Measurements from ENCODE around the gene TRAP1. TPM values are rescaled to one million over a fixed set of nuclear protein-coding genes. Genes with fewer than 3 reads are reported as not detected.

TRAP1 gene
- total and polyA plus RNA-seq, 7 donors: 98.1 to 162 (median 122) TPM

DNA sequence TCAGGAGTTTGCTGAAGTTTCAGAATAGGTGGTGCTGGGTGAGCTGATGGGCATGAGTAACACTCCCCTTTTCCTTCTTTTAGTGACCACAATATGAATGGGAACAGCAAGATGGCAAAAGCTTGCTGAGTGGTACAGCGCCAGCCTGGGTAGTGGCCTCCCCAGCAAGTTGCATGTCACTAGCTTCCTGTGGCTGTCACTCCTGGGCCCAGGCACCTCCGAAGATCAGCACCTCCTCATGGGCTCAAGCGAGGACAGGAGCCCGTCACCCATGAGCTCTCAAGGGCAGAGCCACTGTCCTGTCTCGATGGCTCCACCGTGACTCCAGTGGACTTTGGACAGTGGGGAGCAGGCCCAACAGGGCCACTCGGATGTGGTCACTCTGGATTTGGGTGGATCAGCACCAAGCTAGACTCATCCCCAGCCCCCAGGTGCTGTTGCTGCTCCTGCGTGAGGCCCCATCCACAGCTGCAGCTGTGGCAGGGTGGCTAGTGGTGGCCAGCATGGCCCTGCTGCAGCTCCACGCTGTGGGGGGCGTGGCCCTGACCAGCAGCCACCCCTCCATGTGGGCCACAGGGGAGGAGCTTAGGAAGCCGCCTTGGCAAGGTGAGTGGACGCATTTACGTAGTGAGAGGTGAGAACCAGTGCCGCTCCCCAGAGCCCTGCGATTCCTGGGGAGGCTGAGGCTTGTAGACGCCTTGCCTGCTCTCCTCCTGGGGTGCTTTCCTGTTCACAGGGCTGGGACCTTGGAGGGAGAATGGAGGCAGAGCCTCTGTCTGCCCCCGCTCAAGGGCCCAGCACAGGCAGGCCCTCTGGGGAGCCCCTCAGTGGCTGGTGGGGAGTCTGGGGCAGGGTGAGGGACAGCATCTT, 76.5 kb downstream of the TRAP1 start:
- Histone ChIP-seq H3K36me3 (ENCODE audit: insufficient read depth in 1 of 2, low read depth in 1 of 2) (peaks cover 0 to 17% of the 10 kb centered on the region in 2 donors), H3K9me3 (no peaks in the 10 kb centered on the region), H3K27ac (no peak overlapping the region), H3K4me3 (no peak overlapping the region), H3K27me3 (ENCODE audit: insufficient read depth in 3 of 3, low read length in 2 of 3) (no peaks in the 10 kb centered on the region), H3K4me1 (peaks cover 3% of the 10 kb centered on the region)
- intact Hi-C loops (cut with DNase I): no loop called here
- no peak for ATAC-seq
- no peak for DNase-seq
- WGBS, 3 donors: 98 to 99% (median 98%) methylated on average over 17 of the region's 17 CpGs
- TF ChIP-seq, protein P1, sequence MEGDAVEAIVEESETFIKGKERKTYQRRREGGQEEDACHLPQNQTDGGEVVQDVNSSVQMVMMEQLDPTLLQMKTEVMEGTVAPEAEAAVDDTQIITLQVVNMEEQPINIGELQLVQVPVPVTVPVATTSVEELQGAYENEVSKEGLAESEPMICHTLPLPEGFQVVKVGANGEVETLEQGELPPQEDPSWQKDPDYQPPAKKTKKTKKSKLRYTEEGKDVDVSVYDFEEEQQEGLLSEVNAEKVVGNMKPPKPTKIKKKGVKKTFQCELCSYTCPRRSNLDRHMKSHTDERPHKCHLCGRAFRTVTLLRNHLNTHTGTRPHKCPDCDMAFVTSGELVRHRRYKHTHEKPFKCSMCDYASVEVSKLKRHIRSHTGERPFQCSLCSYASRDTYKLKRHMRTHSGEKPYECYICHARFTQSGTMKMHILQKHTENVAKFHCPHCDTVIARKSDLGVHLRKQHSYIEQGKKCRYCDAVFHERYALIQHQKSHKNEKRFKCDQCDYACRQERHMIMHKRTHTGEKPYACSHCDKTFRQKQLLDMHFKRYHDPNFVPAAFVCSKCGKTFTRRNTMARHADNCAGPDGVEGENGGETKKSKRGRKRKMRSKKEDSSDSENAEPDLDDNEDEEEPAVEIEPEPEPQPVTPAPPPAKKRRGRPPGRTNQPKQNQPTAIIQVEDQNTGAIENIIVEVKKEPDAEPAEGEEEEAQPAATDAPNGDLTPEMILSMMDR (IDR thresholded peaks at IDR 0.05): no peak

DNA sequence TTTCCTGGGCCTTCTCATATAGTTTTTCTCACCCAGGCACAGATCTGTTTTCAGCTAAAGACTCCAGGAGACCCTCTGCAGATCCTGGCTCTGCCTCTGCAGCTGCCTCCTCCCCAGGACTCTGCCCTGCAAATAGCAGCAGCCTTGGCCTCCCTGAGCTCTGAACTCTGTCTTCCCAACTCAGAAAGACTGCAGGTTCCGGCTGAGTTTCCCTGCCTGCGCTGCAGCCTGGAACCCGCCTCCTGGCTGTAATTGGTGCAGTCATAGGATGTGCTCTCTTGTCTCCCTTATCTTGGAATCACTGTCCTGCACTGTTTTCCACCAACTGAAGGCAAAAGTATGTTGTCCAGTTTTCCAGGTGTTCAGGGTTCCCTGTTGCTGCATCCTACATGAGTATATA, 77.1 kb downstream of the TRAP1 start:
- H3K27me3 ChIP-seq (ENCODE audit: insufficient read depth in 3 of 3, low read length in 2 of 3): no peaks in the 10 kb centered on the region
- H3K4me3 ChIP-seq: no peak overlapping the region
- H3K4me1 ChIP-seq: no peaks in the 10 kb centered on the region
- TF ChIP-seq, protein P1 (IDR thresholded peaks at IDR 0.05): no peak
- no peak for DNase-seq
- H3K27ac ChIP-seq: no peak overlapping the region
- no peak for ATAC-seq
- intact Hi-C loops (cut with DNase I): no loop called here
- H3K36me3 ChIP-seq (ENCODE audit: insufficient read depth in 1 of 2, low read depth in 1 of 2): peaks cover 0 to 17% of the 10 kb centered on the region in 2 donors
- H3K9me3 ChIP-seq: no peaks in the 10 kb centered on the region
- WGBS, 3 donors: 94 to 97% (median 97%) methylated on average over 3 of the region's 3 CpGs

DNA sequence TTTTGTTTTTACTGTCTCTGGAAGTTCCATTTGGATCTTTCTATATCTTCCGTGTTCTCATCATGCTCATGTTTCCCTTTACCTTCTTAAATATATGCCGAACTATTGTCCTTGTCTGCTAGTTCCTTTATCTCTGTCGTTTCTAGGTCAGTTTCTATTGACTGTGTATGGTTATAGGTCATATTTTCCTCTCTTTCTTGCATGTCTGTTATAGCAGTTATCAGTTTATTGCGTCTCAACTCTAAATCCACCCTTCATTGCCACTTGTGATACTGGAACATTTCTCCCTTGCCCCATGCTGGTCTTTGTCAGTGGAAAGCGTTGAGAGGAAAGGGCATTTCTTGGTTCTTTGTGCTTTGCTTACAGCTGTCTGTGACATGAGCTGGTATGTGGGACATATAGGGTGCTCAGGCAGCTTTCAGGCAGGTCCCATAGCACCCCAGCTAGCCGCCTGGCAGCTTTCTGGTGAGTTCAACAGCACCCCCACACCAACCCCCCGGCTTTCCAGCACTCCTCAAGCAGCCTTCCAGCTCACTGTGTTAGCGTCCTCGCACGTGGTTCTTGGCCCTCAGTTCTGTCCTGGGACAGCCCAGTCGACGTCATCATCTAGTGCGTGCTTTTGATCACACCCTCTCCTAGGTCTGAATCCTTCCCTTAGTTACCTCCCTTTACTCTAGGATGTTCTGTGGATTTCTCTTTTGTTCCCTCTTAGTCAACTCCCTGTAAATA, 78.2 kb downstream of the TRAP1 start:
- 92 to 94% (median 93%) methylated on average over 13 of the region's 13 CpGs for WGBS, 3 donors
- DNase-seq (no peak), ATAC-seq (no peak)
- TF ChIP-seq, protein P1 (IDR thresholded peaks at IDR 0.05): no peak
- Histone ChIP-seq H3K4me3 (no peak overlapping the region), H3K9me3 (no peaks in the 10 kb centered on the region), H3K4me1 (no peaks in the 10 kb centered on the region), H3K27ac (no peak overlapping the region), H3K27me3 (ENCODE audit: insufficient read depth in 3 of 3, low read length in 2 of 3) (no peaks in the 10 kb centered on the region), H3K36me3 (ENCODE audit: insufficient read depth in 1 of 2, low read depth in 1 of 2) (peaks cover 0 to 17% of the 10 kb centered on the region in 2 donors)
- intact Hi-C loops (cut with DNase I): no loop called here

DNA sequence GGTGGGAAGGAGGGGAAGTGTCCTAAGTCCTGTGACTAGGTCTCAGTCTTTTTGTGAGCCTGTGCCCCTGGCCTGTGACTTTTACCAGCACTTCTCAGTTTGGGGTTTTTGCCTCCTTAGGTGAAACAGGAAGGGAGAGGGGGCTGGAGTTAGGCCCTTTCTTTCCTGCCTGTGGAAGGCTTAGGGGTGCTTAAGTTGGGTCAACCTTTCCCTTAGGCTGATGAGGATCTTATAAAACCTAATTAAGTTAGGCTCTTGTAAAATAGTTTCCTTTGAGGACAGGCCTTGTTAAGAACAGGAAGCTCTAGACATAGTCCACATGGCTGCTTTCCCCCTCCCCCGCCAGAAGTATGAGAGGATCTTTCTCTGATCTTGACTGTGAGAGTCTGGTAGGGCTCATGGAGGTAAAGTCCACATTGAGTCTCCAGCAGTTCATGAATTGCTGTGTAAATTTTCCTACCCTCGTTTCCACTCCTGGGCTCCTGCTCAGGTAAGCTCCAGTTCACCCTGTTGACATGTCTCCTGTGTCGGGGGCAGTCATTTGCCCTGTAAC, 79.9 kb downstream of the TRAP1 start:
- no peaks in the 10 kb centered on the region for H3K9me3 ChIP-seq
- no peak overlapping the region for H3K4me3 ChIP-seq
- intact Hi-C loops (cut with DNase I): no loop called here
- no peak overlapping the region for H3K27ac ChIP-seq
- TF ChIP-seq, protein P1 (IDR thresholded peaks at IDR 0.05): no peak
- H3K27me3 ChIP-seq (ENCODE audit: insufficient read depth in 3 of 3, low read length in 2 of 3): no peaks in the 10 kb centered on the region
- H3K4me1 ChIP-seq: no peaks in the 10 kb centered on the region
- WGBS, 3 donors: 65 to 78% (median 74%) methylated on average over 3 of the region's 3 CpGs
- H3K36me3 ChIP-seq (ENCODE audit: insufficient read depth in 1 of 2, low read depth in 1 of 2): peaks cover 0 to 11% of the 10 kb centered on the region in 2 donors
- no peak for ATAC-seq
- DNase-seq: no peak
